VCaP (cell line): ENCODE data around the gene CTXN1.
"Not testable (repeated sequence)": the region's sequence is repeated elsewhere in the genome, so short reads cannot be mapped to it uniquely, and the experiment has no call there.

Experiments used
- H3K27ac ChIP-seq: fragments of 450-650 bp; 2 replicates; pipeline ENCODE4 v1.5.1; 2017
- TF ChIP-seq, protein P1 (sequence below): fragments of 450-650 bp; conservative IDR thresholded peaks from 2 replicates; pipeline ENCODE4 v1.5.1; 2017; ENCODE audit warnings: mild to moderate bottlenecking, moderate library complexity

Gene CTXN1

GRCh38 chr19:7918615-7919421, 7.1 kb downstream of the CTXN1 start:
- H3K27ac ChIP-seq = no peak overlapping the region
- TF ChIP-seq, protein P1, sequence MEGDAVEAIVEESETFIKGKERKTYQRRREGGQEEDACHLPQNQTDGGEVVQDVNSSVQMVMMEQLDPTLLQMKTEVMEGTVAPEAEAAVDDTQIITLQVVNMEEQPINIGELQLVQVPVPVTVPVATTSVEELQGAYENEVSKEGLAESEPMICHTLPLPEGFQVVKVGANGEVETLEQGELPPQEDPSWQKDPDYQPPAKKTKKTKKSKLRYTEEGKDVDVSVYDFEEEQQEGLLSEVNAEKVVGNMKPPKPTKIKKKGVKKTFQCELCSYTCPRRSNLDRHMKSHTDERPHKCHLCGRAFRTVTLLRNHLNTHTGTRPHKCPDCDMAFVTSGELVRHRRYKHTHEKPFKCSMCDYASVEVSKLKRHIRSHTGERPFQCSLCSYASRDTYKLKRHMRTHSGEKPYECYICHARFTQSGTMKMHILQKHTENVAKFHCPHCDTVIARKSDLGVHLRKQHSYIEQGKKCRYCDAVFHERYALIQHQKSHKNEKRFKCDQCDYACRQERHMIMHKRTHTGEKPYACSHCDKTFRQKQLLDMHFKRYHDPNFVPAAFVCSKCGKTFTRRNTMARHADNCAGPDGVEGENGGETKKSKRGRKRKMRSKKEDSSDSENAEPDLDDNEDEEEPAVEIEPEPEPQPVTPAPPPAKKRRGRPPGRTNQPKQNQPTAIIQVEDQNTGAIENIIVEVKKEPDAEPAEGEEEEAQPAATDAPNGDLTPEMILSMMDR = no peak

GRCh38 chr19:7918062-7918614, 7.8 kb downstream of the CTXN1 start:
- TF ChIP-seq, protein P1 = peak; percentile 40
- not testable (repeated sequence) for H3K27ac ChIP-seq

DNA sequence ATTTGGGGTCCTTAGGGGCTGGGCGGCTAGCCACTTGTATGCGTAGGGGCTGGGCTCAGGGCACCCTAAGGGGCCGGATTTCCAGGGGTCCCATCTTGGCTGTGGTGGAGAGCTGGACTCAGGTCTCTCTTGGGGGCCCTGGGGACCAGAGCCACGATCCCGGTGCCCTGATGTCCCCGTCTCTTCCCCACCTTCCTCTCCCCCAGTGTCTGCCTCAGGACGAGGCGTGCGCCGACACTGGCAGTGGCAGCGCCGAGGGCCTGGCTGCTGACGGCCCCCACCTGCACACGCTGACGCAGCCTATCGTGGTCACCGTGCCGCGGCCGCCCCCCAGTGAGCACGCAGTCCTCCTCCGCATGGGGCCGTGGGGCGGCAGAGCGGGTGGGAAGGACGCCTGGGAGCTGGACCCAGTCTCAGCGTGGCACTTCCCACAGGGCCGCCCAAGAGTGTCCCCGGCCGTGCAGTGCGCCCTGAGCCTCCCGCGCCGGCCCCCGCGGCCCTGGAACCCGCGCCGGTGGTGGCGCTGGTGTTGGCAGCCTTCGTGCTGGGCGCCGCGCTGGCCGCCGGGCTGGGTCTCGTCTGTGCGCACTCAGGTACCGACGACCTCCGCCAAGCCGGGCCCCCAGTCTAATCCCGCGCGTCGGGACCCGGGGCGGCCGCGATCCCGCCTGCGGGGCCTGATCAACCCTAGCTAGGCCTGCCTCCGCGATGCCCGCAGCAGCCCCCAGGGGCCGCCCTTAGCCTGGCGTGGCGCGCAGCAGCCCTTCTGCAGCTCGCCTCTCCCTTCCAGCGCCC, 8.5 kb downstream of the CTXN1 start:
- no peak overlapping the region; the same call in 1 of the 2 replicates for H3K27ac ChIP-seq
- TF ChIP-seq, protein P1 = peak; percentile 71

DNA sequence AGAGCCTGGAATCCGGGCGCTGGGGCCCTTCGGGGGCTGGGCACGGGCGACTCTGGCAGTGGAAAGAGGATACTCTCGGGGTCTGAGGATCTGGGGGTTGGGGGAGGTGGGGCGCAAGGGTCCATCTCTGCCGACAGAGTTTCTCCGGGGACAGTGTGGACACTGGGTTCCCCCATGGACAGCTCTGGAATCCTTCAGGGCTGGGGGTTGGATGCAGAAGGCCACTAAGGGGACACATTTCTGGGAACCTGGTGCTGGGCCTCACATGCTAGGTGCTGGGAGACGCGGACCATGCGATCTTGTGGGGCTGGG, 9.0 kb downstream of the CTXN1 start:
- no peak overlapping the region; the same call in 1 of the 2 replicates for H3K27ac ChIP-seq
- TF ChIP-seq, protein P1 = no peak

DNA sequence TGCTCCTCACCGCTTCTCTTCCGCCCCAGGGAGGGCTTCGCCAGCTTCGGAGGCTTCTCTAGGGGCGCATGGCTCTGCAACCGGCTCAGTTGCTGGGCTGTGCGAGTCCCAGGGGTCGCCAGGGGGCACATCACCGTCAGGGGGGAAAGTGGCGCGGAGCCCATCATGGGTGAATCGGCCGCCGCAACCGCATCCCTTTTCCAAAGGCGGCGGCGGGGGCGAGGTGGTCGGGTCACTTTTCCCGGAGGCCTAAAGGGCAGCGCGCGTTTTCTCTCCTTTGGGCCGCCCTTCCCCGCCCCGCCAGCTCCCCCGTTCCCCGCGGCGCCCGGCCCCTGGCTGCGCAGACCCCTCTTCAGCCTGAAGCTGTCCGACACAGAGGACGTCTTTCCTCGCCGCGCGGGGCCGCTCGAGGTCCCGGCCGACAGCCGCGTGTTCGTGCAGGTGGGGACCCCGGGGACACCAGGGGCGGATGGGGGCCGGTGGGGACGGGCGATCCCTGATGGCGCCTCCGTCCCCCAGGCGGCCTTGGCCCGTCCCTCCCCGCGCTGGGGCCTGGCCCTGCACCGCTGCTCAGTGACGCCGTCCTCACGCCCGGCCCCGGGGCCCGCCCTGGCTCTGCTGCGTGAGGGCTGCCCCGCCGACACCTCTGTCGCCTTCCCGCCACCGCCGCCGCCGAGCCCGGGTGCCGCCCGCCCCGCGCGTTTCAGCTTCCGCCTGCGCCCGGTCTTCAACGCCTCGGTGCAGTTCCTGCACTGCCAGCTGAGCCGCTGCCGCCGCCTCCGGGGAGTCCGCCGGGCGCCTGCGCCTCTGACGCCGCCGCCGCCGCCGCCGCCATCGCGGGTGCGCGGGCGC, 9.6 kb downstream of the CTXN1 start:
- no peak overlapping the region; the same call in 1 of the 2 replicates for H3K27ac ChIP-seq
- TF ChIP-seq, protein P1 = 0 out of 2 replicates have a peak, but pooled peaks have one; percentile 4

- H3K27ac ChIP-seq = no peak overlapping the region
- TF ChIP-seq, protein P1 = no peak
Measured at GRCh38 chr19:7915250-7916102, 10.5 kb downstream of the CTXN1 start.
